Measurements from ENCODE around the gene SRSF6.
"Not testable (repeated sequence)": the region's sequence is repeated elsewhere in the genome, so short reads cannot be mapped to it uniquely, and the experiment has no call there.

SRSF6 gene

GRCh38 chr20:43473381-43473704 is 15.6 kb downstream of the SRSF6 start:
- DNase-seq (ENCODE audit: low read depth, low spot score) = no peak

DNA sequence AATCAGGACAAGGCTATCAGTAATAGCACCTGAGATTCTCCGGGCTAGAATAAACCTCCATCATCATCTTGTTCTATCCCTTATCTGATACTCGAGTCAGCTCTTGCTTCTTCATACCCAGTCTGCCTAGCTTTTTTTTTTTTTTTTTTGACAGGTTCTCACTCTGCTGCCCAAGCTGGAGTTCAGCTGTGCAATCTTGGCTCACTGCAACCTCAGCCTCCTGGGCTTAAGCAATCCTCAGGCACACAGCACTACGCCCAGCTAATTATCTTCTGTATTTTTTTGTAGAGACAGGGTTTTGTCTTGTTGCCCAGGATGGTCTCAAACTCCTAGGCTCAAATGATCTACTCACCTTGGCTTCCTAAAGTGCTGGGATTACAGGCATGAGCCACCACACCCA is 19.5 kb downstream of the SRSF6 start:
- DNase-seq (ENCODE audit: low read depth, low spot score) = no peak

DNA sequence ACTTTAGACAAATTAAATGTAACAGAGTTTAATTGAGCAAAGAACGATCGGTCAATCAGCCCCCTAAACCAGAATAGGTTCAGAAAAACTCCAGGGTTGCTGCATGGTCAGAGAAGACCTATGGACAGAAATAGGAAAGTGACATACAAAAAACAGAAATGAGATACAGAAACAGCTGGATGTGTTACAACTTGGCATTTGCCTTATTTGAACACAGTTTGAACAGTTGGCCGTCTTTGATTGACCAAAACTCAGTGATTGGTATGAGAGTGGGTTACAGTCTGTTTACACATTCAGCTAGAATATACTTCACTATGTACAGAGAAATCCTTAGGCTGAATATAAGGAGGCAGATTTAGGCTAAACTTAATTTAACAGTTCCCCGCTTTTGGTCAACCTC is 19.9 kb downstream of the SRSF6 start:
- DNase-seq (ENCODE audit: low read depth, low spot score) = no peak

GRCh38 chr20:43490038-43490437 is 32.3 kb downstream of the SRSF6 start:
- no peak for DNase-seq (ENCODE audit: low read depth, low spot score)

- no peak for DNase-seq (ENCODE audit: low read depth, low spot score)
Measured at GRCh38 chr20:43492101-43492500, 34.4 kb downstream of the SRSF6 start.

GRCh38 chr20:43495388-43495787 is 37.7 kb downstream of the SRSF6 start:
- DNase-seq (ENCODE audit: low read depth, low spot score) = no peak

DNA sequence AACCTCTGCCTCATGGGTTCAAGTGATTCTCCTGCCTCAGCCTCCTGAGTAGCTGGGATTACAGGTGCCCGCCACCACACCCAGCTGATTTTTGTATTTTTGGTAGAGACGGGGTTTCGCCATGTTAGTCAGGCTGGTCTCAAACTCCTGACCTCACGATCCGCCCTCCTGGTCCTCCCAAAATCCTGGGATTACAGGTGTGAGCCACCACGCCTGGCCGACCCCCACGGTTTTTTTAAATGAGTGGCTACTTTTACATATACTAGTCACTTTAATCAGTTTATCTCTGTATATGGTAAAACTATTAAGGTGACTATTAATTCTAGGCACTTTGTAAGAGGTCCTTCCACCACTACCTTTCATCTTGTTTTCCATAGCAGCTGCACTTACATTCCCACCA is 44.3 kb downstream of the SRSF6 start:
- DNase-seq (ENCODE audit: low read depth, low spot score) = not testable (repeated sequence)

- DNase-seq (ENCODE audit: low read depth, low spot score) = no peak
Measured at GRCh38 chr20:43506238-43506637, 48.5 kb downstream of the SRSF6 start.

DNA sequence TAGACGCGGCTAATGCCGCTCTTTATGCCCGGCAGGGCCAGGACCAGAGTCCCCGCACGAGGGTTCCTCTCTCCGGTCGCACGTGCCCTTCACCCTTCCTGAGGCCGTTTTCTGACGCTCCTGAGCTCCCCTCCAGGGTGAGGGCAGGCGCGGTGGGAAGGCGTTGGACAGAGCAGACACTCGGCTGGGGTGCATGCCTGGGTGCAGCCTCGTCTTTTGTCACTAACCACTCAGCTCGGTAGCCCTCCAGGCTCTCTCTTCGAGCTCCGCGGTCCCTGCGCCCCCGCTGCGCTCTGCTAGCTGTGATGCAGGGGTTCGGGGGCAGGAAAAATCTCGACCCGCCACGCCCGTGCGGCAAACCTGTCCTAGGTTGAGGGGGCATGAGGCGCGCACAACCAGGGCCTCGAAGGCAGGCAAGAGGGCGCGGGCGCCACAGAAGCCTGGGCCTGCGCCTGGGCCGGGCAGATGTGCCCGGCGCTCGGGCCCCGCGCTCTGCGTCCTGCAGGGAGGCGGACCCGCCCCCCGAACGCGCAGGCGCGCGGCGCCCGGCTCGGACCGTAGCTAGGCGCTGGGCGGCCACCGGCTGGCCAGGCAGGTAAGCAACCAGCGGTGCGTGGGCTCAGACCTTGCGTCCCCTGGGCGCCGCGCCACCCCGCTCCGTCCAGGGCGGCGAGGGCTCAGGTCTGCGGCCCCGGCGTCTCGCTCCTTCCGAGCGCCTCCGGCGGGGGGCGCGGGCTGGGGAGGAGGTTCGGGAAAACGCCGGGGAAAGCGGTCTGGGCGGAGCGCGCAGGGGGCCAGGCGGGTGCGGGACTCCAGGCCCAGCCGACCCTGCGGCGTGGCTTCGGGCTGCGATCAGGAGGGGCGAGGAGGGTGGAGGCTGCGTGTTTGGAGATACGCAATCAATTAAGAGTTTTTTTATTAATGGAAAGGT is 49.7 kb downstream of the SRSF6 start, which contains the start of gene L3MBTL1:
L3MBTL1 (plus strand) TSS at position 548 of the 931 bp plus-strand sequence. CDS start 5,807 bp downstream, outside the sequence.
- no peak for DNase-seq (ENCODE audit: low read depth, low spot score)

- no peak for DNase-seq (ENCODE audit: low read depth, low spot score)
Measured at GRCh38 chr20:43508106-43508505, 50.4 kb downstream of the SRSF6 start.

DNA sequence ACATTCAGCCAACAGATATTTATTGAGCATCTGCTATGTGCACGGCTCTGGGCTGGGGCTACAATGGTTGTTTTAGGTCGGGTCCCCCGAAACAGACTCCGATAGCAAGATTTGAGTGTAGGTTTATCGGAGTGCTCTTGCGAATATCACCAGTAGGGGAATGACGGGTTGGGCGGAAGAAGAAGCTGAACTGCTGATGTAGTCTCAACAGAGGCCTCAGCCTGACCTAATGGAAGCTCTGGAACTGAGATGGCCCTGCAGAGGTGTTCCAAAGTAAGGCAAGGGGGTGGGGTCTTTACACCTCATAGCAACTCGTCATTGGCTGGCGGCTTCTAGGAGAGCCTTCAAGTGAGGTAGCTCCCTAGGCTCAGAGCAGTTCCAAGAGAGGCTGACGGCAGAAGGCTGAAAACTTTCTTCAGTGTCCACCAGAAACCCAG is 50.9 kb downstream of the SRSF6 start:
- no peak for DNase-seq (ENCODE audit: low read depth, low spot score)

- DNase-seq (ENCODE audit: low read depth, low spot score) = no peak
Measured at GRCh38 chr20:43511879-43512278, 54.2 kb downstream of the SRSF6 start.

GRCh38 chr20:43513372-43513930 is 55.8 kb downstream of the SRSF6 start:
- DNase-seq (ENCODE audit: low read depth, low spot score) = no peak
